NCI-H748 treated with DMSO at 0.1 percent for 48 hours (cell line): ENCODE results near the gene VPS8.
"Not testable (repeated sequence)": the region's sequence is repeated elsewhere in the genome, so short reads cannot be mapped to it uniquely, and the experiment has no call there.

Experiments used
- DNase-seq: peaks from one replicate; lab custom pipeline; 2025; lab: John Stamatoyannopoulos, UW

VPS8 gene

GRCh38 chr3:184918750-184919149, 106.8 kb downstream of the VPS8 start:
- no peak for DNase-seq

DNA sequence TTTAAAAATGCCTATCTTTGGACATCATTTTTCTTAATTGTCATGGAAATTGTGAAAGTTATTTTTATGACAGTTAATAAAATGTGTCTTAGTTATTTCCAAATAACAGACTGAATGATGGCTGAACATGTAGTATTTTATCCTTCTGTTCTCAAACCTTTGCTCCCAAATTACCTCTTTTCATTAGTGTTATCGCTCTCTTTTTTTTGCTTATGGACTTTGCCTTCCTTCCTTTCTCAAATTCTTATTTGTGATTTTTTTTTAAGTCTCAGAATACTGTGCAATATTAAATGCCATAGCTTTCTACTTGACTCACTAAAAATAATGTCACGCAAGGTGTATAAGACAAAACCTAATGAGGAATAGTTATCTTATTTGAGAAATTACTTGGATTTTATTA, 107.7 kb downstream of the VPS8 start:
- DNase-seq, result no peak

DNA sequence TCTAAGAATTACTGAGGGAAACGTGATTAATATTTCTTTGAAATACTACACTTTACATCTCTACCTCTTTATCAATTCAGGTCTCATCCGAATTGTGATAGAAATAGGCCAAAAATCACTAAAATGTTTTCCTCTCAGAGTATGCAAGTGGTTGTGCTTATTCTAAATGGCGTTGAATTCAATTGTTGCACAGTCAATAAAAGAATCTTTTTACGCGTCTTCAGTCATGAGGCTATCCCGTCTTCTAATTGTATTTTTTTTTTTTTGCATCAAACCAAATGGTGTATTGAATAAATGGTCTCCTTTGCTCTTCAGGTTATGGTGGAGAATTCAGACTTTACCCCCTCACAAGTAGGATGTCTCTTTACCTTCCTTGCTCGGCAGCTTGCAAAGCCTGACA, 112.6 kb downstream of the VPS8 start:
- DNase-seq, result no peak

- no peak for DNase-seq
These were observed 115.9 kb downstream of the VPS8 start for GRCh38 chr3:184927796-184928315.

DNA sequence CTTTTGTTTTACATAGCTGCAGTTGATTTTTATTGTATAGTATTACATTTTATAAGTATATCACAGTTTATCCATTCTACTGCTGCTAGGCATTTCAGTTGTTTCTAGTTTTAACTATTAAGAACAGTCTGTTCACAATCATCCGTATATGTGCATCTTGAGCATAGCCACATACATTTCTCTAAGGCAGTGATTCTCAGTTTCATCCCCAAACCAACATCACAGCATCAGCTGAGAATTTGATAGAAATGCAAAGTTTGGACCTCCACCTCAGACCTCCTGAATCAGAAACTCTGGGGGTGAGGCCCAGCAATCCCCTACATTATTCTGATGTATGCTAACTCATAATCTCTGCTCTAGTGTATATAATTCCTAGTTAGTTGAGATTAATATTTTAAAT, 120.8 kb downstream of the VPS8 start:
- DNase-seq, result no peak

DNA sequence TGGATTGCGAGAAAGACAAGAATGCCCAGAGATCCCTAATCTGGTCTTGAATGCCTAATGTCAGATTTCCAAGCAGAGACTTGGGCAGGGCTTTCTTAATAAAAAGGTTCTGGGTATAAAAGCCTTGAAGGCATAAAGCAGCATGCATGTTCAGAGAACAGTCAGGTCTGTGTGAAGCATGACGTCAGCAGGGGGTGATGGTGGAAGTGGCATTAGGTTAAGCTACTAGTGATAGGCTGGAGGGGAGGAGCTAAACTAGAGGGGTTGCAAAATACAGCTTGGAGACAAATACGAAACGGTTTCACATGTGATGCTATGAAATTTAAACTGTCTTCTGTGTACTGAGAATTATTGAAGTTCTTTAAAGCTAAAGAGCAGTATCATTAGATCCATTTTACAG, 125.6 kb downstream of the VPS8 start:
- no peak for DNase-seq

GRCh38 chr3:184941408-184941807, 129.4 kb downstream of the VPS8 start:
- no peak for DNase-seq

DNA sequence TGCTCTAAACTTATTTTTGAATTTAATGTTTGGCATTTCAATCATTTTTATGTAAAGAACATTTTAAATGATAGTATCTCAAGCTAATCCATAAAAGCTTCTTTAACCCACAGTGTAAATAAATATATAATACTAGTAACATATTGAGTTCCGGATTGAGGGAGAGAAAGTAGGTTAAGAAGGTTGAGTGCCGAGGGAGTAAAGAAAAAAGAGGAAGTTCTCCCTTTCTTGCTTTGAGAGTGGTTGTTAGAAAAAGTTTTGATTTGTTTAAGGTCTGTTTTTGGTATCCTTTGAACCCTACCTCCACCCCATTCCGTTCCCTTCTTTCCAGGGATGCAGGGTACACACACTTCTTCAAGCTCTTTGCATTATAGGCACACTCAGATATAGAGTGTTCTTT, 130.8 kb downstream of the VPS8 start:
- no peak for DNase-seq

DNA sequence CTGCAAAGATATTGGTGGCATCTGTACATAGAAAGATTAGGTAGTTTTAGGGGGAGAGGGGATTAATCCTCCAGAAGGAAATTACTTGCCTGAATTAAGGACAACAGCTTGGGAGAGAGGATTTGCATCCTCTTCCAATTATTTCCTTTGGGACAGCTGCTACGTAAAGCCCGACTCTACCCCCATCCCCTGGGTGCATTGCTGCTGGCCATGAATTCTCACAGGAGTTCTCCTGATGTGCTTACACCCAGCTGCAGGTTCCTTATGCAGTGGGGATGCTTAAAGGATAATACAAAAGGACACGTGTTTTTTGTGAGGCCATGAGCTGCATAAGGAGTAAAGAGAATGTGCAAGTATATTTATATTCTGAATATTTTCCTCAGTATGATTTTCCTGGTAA, 132.3 kb downstream of the VPS8 start:
- DNase-seq, result no peak

GRCh38 chr3:184945886-184946625, 134.1 kb downstream of the VPS8 start:
- DNase-seq, result no peak

DNA sequence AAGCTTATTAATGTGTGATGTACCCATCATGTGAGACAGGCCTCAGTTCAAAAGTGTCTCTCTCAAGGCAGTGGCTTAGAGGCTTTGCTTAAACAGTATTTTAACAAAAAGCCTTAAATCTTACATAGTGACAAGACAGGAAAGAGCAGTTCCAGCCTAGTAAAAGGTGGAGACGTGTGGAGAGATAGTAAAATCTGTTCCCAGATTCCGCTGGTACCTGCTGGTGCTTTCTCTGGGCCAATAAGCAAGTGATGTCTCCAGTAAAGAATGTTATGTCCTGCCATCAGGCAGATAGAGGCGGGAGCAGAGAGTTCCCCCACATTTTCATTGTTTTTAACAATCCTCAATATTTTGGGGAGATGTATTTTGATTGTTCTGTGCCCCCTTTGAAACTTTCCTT, 135.0 kb downstream of the VPS8 start:
- DNase-seq, result no peak

- no peak for DNase-seq
These were observed 137.4 kb downstream of the VPS8 start for GRCh38 chr3:184949251-184949965.

DNA sequence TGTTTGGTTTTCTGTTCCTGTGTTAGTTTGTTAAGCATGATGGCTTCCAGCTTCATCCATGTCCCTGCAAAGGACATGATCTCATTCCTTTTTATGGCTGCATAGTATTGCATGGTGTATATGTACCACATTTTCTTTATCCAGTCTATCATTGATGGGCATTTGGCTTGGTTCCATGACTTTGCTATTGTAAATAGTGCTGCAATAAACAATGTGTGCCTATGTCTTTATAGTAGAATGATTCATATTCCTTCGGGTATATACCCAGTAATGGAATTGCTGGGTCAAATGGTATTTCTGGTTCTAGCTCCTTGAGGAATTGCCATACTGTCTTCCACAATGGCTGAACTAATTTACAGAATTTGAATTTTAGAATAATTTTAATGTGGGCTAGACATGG, 138.8 kb downstream of the VPS8 start:
- DNase-seq, result not testable (repeated sequence)

- no peak for DNase-seq
These were observed 140.7 kb downstream of the VPS8 start for GRCh38 chr3:184952671-184953070.

DNA sequence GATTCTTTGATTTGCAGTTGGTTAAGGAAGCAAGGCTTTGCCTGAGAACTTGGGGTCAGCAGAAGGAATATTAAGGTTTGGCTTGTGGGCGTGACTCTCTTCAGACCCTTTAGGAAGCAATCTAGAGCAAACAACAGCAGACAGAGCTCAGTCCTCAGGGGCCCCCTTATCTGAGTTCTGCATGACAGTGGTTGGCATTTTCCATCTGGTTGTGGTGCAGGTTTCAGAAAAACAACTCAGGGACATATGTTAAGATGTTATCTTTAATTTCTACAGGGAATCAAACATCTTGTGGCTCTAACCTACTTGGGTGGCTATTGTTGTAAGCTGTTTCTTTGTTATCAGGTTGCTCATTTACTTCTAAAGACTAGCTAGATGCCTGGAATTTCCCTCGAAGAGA, 141.4 kb downstream of the VPS8 start:
- DNase-seq, result no peak

DNA sequence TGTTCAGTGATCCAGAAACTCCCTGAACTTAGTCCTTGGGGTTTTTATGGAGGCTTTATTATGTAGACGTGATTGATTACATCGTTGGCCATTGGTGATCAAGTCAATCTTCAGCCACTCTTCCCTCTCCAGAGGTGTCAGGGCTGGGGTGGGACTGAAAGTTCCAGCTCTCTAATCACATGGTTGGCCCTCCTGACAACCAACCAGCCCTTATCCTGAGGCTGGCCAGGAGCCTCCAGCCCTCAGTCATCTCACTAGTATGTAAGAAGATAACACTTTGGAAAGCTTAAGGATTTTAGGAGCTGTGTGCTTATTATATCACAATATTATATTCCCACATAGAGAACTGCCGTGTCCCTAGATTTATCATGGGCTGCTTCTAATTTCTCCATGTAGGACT, 142.3 kb downstream of the VPS8 start:
- DNase-seq, result no peak

DNA sequence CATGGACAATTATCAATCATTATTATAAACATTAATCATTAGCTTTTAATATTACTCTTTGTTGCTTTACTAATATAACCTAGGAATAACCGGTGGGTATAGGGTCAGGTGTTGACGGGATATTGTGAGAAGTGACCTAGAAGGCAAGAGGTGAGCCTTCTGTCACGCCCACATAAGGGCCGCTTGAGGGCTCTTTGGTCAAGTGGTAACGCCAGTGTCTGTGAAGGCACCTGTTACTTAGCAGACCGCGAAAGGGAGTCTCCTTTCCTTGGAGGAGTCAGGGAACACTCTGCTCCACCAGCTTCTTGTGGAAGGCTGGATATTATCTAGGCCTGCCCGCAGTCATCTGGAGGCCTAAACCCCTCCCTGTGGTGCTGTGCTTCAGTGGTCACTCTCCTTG, 142.9 kb downstream of the VPS8 start:
- DNase-seq, result not testable (repeated sequence)

GRCh38 chr3:184965639-184966430, 153.9 kb downstream of the VPS8 start:
- no peak for DNase-seq

GRCh38 chr3:184968115-184968514, 156.1 kb downstream of the VPS8 start:
- DNase-seq, result no peak

DNA sequence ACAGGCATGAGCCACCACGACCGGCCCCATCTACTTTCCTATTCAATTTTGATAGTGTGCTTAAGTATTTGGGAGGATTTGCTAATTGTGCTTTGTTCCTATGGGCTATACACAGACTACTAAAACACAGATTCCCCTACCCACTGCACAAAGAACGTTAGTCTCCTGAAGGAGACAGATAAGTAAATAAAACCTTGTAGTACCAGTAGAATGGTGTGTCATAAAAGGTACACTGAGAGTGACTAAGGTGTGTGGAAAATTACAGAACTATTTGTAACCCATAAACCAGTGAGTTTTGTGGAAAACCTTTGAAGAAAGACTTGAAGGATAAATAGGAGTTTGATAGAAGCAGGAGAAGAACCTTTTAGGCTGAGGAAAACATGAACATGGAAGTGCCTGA, 158.2 kb downstream of the VPS8 start:
- no peak for DNase-seq

GRCh38 chr3:184977796-184978195, 165.8 kb downstream of the VPS8 start:
- no peak for DNase-seq

GRCh38 chr3:184981071-184981470, 169.1 kb downstream of the VPS8 start:
- no peak for DNase-seq

GRCh38 chr3:184982076-184982475, 170.1 kb downstream of the VPS8 start:
- no peak for DNase-seq
